RWPE1 (cell line): ENCODE data around the gene PTPN14.
A peak's percentile ranks its signal among the peaks of the same experiment; 100 is the strongest.

Experiments
- CTCF ChIA-PET: fragments of 350-600 bp; sonication (Branson Sonifier 250); formaldehyde crosslinking; extraction: SDS; loops from one replicate; lab custom pipeline; 2021; lab: Yijun Ruan, JAX
- POLR2A ChIA-PET: fragments of 400-600 bp; formaldehyde crosslinking; extraction: SDS; loops from one replicate; lab custom pipeline; 2020; ENCODE audit warnings: antibody characterized with exemption; ENCODE audit not compliant: low non-redundant PET; lab: Yijun Ruan, JAX
- DNase-seq: peaks from one replicate; pipeline ENCODE4 v3.0.0; 2012; ENCODE audit warnings: low spot score
- H3K27ac ChIP-seq: fragments of 450-650 bp; 2 replicates; pipeline ENCODE4 v1.5.1; 2017
- CTCF ChIP-seq: fragments of 450-650 bp; conservative IDR thresholded peaks from 2 replicates; pipeline ENCODE4 v1.5.1; 2017; ENCODE audit warnings: low read depth, mild to moderate bottlenecking

PTPN14 gene

GRCh38 chr1:214341459-214341858 is 209.9 kb downstream of the PTPN14 start:
- H3K27ac ChIP-seq = no peak overlapping the region
- ChIA-PET CTCF (interaction anchor here (0.9 kb wide), 1 partner anchor 10 kb away, joined by 8 read pairs; no protein-coding TSS in a partner anchor), POLR2A (no interaction called here)
- TF ChIP-seq CTCF = no peak
- no peak for DNase-seq

GRCh38 chr1:214338212-214338611 is 213.2 kb downstream of the PTPN14 start:
- ChIA-PET POLR2A (no interaction called here), CTCF (interaction anchor here (1.2 kb wide), 1 partner anchor 290 kb away, joined by 3 read pairs; no protein-coding TSS in a partner anchor)
- H3K27ac ChIP-seq = no peak overlapping the region
- no peak for DNase-seq
- no peak for TF ChIP-seq CTCF

- ChIA-PET CTCF (interaction anchor here (1.2 kb wide), 2 partner anchors 9 to 290 kb away, joined by 3 read pairs; no protein-coding TSS in a partner anchor), POLR2A (no interaction called here)
- H3K27ac ChIP-seq = no peak overlapping the region
- DNase-seq = no peak
- no peak for TF ChIP-seq CTCF
These were observed 213.9 kb downstream of the PTPN14 start for GRCh38 chr1:214337511-214337910.

- H3K27ac ChIP-seq = no peak overlapping the region
- CTCF ChIA-PET = interaction anchor here (1.2 kb wide), 1 partner anchor 8 kb away, joined by 3 read pairs; no protein-coding TSS in a partner anchor
- TF ChIP-seq CTCF = no peak
- POLR2A ChIA-PET = no interaction called here
- DNase-seq = no peak
These were observed 214.4 kb downstream of the PTPN14 start for GRCh38 chr1:214337015-214337414.

- CTCF ChIA-PET = no interaction called here
- no peak for DNase-seq
- TF ChIP-seq CTCF = no peak
- no peak overlapping the region for H3K27ac ChIP-seq
- POLR2A ChIA-PET = no interaction called here
These were observed 215.8 kb downstream of the PTPN14 start for GRCh38 chr1:214335567-214335966.

GRCh38 chr1:214332946-214333798 is 218.2 kb downstream of the PTPN14 start:
- peak; percentile 88 for TF ChIP-seq CTCF
- DNase-seq = peak; percentile 63
- CTCF ChIA-PET = interaction anchor here (0.5 to 2.6 kb wide), 22 partner anchors 9 to 1683 kb away, joined by 3 to 31 read pairs (median 4); partner anchors contain the start of gene PTPN14
- POLR2A ChIA-PET = no interaction called here
- H3K27ac ChIP-seq = peak overlapping the region; percentile 66
